GM21447 (cell line): ENCODE data around the gene ARL6IP4.

Source experiments
- ATAC-seq: cut with Tn5 transposase; IDR thresholded peaks from one replicate; pipeline ENCODE4 v1.9.1; 2021; ENCODE audit not compliant: unreplicated experiment

ARL6IP4 gene

GRCh38 chr12:122958198-122958888 lies 22.1 kb upstream of the ARL6IP4 start:
- ATAC-seq = no peak

DNA sequence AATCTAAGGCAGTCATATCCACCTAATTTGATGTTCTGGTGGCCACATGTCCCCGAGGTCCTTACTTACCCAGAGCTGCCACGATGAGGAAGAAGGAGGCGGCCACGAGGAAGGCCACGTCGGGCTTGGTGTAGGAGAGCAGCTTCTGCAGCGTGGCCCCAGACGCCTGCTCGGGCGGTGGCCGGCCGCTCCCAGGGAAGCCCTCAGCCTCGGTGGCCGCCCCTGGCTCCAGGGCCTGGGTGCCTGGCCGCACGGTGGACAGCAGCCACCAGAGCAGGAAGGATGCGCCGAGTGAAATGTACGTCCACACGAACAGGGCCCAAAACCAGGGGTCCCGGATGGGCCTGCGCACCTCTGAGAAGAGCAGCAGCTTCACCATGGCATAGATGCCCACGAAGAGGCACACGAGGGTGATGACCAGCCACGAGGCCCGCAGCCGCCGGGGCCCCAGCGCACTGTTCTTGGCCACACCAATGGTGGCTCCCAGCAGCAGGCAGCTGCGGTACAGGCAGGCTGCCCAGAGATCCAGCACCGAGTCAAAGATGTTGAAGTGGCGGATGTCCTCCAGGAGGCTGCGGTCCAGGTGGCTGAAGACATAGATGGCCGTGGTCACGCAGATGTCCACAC lies 20.8 kb upstream of the ARL6IP4 start:
- no peak for ATAC-seq

GRCh38 chr12:122960193-122960569 lies 20.3 kb upstream of the ARL6IP4 start:
- ATAC-seq = no peak

GRCh38 chr12:122961531-122962329 lies 18.8 kb upstream of the ARL6IP4 start:
- ATAC-seq = no peak

- no peak for ATAC-seq
Measured at GRCh38 chr12:122963941-122964265, 16.6 kb upstream of the ARL6IP4 start.

DNA sequence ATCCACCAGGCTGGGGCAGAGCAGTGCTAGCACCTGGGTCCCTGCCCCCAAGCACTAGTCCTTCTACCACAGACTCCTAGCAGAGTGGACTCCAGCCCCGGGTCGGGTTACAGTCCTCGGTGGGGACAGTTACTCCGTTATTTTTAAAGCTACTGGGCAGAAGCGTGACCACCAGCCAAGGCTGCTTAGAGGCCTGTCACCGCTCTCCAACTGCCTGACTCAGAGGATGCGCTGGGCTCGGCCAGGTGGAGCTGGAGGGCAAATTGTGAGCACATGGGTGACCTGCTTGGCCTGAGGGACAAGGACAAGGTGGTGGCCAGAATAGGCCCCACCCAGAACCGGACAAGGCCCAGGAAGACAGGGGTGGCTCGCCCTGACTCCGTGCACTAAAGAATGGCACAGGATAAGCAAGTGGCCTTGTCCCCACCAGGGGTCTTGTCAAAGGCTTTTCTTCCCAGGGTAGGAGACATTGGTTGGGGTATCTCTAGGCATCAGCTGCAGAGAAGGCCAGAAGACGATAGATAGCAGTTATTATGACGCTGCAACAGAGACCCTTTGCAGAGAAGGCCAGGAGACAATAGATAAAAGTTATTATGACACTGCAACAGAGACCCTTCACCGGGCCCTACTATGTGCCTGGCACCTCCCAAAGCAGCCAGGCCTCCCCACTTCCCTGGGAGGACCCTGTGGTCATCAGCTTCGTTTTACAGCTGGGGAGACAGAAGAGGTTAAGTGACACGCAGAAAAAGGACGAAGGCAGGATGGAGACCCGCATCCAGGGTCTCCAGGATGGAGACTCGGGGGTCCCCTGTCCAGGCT lies 15.8 kb upstream of the ARL6IP4 start:
- ATAC-seq = no peak

DNA sequence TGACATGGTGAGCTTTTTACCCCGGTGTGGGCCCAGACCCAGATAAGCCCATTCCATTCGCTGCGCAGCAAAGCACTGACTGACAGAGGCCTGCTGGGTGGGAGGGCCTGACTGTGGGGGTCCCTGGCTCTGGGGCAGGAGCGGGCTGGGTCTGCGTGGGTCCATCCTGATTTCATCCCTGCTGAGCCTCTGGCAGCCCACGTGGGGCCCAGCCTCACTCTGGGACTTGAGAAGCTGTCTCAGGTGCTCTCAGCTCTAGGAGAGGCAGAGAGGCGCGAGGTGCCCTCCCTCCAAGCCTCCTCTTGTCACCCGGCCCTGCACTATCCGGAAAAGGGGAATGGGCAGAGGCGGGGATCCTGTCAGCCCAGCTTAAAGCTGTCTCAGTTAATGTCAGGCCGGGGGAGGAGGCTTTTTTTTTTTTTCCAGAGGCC lies 15.1 kb upstream of the ARL6IP4 start:
- no peak for ATAC-seq

DNA sequence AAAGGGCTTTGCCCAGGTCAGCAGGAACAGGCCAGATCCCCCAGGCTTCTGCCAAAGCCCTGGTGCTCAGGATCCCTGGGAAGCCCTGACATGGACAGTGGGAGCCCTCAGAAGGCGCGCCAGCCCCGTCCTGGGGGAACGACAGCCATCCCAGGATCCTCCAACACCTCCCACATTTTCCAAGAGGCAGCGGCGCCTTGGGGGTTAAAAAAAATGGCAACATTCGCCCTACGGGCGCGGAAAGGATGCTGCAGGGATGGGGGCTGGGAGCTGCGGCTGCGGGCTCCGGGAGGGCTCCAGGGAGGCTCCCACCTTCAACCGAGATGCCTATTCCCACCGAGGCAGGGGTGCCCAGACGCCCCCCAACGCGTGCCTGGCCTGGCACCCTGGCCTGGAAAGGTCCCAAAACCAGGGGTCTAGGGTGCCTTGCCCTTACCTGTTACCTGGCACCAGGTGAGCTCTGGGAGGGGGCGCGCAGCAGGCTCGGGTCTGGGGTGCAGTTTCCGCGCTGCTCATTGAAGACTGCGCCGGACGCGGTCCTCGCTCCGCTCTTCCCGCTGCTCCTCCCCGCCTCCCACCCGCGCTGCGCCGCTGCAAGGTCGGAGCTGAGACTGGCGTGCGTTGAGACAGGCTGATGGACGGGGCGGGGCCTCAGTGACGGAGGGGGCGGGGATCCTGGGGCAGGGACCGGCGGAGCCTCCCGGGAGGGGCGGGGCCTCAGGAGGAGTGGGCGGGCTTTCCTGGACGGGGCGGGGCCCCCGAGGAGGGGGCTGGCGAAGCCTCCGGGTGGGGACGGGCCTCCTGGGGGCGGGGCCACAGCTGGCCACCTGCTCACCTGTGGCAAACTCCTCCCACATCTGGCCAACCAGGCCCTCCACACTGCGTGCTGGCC lies 14.4 kb upstream of the ARL6IP4 start, which contains the start of gene ABCB9:
Gene ABCB9, minus strand, starts transcription at position 613 of the 892 bp plus-strand sequence. CDS start 6,228 bp downstream, outside the sequence.
- ATAC-seq = peak; percentile 64

- no peak for ATAC-seq
Measured at GRCh38 chr12:122966743-122967550, 13.5 kb upstream of the ARL6IP4 start.

- ATAC-seq = no peak
Measured at GRCh38 chr12:122968104-122968503, 12.4 kb upstream of the ARL6IP4 start.

- no peak for ATAC-seq
Measured at GRCh38 chr12:122969676-122970075, 10.8 kb upstream of the ARL6IP4 start.

- ATAC-seq = peak; percentile 85
Measured at GRCh38 chr12:122974274-122974891, 6.1 kb upstream of the ARL6IP4 start.

DNA sequence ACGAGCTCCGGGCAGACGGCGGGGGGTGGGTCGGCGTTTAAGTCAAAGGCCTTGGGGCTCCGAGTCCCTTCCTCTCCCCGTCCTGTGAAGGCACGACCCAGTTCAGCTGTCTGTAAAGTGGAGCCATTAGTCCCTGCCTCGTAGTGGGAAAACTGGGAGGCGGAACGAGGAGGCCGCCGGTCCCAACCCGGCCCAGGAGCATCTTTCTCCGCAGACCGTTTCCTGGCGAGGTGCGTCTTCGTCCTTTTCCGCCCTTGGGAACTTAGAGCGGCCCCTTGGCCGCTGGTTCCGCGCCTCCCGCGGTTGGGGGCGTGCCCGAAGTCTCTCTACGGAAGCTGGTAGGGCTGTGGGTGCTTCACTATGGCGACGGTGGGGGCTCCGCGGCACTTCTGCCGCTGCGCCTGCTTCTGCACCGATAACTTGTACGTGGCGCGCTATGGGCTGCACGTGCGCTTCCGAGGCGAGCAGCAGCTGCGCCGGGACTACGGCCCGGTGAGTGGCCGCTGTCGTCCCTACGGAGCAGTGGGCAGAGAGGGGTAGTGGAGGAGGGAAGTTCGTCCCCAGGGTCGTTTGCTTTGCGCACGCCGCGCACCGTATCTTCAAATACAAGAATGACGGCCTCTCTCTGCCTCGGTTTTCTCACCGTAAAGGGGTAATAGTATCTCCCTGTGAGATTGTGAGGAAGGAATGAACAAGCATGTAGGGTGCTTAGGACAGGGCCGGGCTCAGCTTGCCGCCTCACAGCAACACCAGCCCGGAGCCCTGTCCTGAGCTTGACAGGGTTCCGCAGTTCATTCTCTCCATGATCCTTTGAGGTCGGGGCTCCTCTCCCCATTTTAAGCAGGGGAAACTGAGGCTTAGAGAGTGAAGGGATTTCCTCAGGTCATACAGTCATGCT lies 5.3 kb upstream of the ARL6IP4 start, which contains the start of gene OGFOD2:
Gene OGFOD2, plus strand, starts transcription at position 353 of the 898 bp plus-strand sequence. Its CDS starts 8 bp downstream, at position 361.
- peak; percentile 74 for ATAC-seq

DNA sequence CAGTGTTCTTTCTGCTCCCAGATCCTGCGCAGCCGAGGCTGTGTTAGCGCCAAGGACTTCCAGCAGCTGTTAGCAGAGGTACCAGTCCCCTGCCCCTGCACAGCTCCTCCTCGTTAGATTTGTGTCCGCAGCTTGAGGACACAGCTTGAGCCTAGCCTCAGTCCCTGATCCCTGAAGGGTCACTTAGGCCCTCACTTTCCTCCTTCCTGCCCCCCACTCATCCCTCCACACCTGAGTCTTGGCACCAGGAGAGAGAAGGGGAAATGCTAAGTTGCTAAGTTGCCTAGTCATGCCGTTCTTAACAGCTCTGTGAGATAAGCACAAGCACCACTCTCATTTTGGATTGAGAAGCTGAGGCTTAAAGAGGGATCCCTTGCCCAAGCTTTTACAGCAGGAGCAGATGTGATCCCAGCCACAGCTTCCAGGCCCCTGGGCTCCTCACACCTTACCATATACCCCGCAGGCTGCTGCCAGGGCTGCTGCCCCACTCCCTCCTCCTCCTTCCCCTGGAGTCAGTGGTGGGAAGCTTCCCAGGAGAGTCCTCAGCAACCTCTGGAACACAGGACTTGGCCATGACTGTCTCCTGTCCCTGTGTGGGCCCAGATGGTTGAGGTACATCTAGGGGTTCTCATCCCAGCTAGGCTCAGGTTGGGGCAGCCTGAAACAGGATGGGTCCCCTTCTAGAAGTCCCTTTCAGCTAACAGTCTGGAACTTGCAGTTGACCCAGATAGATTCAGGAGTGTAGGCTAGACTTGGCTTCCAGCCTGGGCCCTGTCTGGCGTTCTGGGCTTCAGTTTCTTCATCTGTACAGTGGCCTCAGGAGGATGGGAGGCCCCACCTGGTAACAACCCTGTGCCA lies 4.5 kb upstream of the ARL6IP4 start:
- ATAC-seq = no peak

DNA sequence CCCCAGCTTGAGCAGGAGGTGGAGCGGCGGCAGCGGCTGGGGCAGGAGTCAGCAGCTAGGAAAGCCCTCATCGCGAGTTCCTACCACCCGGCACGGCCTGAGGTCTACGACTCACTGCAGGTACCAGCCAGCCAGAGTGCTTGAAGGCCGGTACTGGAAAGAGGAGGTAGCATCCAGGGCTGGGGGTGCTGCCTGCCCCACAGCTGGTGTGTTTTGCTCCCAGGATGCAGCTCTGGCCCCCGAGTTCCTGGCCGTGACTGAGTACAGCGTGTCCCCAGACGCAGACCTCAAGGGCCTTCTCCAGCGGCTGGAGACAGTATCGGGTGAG lies 3.9 kb upstream of the ARL6IP4 start:
- no peak for ATAC-seq

DNA sequence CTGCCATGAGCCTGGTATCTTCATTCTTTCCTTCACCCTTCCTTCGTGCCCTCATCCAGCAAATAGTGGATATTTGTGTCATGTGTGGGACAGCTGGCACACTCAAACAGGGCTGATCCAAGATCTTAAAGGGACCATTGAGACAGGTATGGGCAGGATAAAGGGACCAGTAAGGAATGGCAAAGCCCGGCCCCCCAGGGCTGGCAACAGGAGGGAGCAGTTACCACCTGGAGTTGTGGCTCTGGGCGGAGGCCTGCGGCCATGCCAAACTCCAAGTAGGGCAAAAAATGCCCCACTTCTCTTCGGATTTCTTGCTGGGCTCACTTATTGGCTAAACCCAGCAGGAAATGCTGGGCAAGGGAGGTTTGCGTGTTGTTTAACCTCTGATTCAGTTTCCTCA lies 3.3 kb upstream of the ARL6IP4 start:
- ATAC-seq = no peak
